ENCODE measurements around the gene PPP2R5A. TPM values are rescaled to one million over a fixed set of nuclear protein-coding genes. Genes with fewer than 3 reads are reported as not detected.

Gene PPP2R5A
- total RNA-seq, 2 experiments from 2014 or later, result 44.3 to 46.2 TPM

- no peak for TF ChIP-seq CTCF (IDR thresholded peaks at IDR 0.05)
- peaks cover 19% of the 10 kb centered on the region for H3K36me3 ChIP-seq (ENCODE audit: insufficient read depth, low read length)
Measured at GRCh38 chr1:212401838-212402582, 116.8 kb downstream of the PPP2R5A start.

GRCh38 chr1:212402666-212403321 is 117.6 kb downstream of the PPP2R5A start:
- CTCF ChIA-PET, result no interaction called here
- DNase-seq (no peak), ATAC-seq (ENCODE audit: poor library complexity) (no peak)
- intact Hi-C loops (cut with DNase I, micrococcal nuclease), result no loop called here
- peaks cover 88% of the 10 kb centered on the region for H3K36me3 Mint-ChIP-seq (ENCODE audit: low read depth)
- H3K4me3 ChIP-seq (ENCODE audit: low read length), result no peak overlapping the region
- no peak overlapping the region for H3K4me3 Mint-ChIP-seq
- no peak overlapping the region for H3K27ac Mint-ChIP-seq
- peaks cover 26% of the 10 kb centered on the region for H3K36me3 ChIP-seq (ENCODE audit: insufficient read depth, low read length)
- H3K9me3 ChIP-seq (ENCODE audit: control insufficient read depth in 1 of 2, insufficient read depth in 1 of 2, low read length in 2 of 2), result no peaks in the 10 kb centered on the region
- no peaks in the 10 kb centered on the region for H3K27me3 Mint-ChIP-seq
- peaks cover 2% of the 10 kb centered on the region for H3K9me3 Mint-ChIP-seq
- no peaks in the 10 kb centered on the region for H3K4me1 ChIP-seq (ENCODE audit: insufficient read depth, low read length)
- POLR2A ChIA-PET, result no interaction called here
- no peak for TF ChIP-seq CTCF (IDR thresholded peaks at IDR 0.05)
- peaks cover 5% of the 10 kb centered on the region for H3K4me1 Mint-ChIP-seq (ENCODE audit: low read depth)
- H3K27me3 ChIP-seq (ENCODE audit: control insufficient read depth in 1 of 2, insufficient read depth in 2 of 2, low read length in 2 of 2), result no peaks in the 10 kb centered on the region
- H3K27ac ChIP-seq (ENCODE audit: low read depth in 1 of 2, low read length in 2 of 2), result no peak overlapping the region

More at GRCh38 chr1:212401838-212402582, 116.8 kb downstream of the PPP2R5A start:
- Histone ChIP-seq H3K27me3 (ENCODE audit: control insufficient read depth in 1 of 2, insufficient read depth in 2 of 2, low read length in 2 of 2) (no peaks in the 10 kb centered on the region), H3K4me1 (ENCODE audit: insufficient read depth, low read length) (no peaks in the 10 kb centered on the region), H3K27ac (ENCODE audit: low read depth in 1 of 2, low read length in 2 of 2) (no peak overlapping the region), H3K4me3 (ENCODE audit: low read length) (no peak overlapping the region), H3K9me3 (ENCODE audit: control insufficient read depth in 1 of 2, insufficient read depth in 1 of 2, low read length in 2 of 2) (peaks cover 0 to under 1% of the 10 kb centered on the region in 2 experiments)
- H3K27ac Mint-ChIP-seq, result no peak overlapping the region
- no peaks in the 10 kb centered on the region for H3K27me3 Mint-ChIP-seq
- no peak overlapping the region for H3K4me3 Mint-ChIP-seq
- peaks cover 90% of the 10 kb centered on the region for H3K36me3 Mint-ChIP-seq (ENCODE audit: low read depth)
- peaks cover 5% of the 10 kb centered on the region for H3K9me3 Mint-ChIP-seq
- H3K4me1 Mint-ChIP-seq (ENCODE audit: low read depth), result peaks cover 5% of the 10 kb centered on the region
- intact Hi-C loops (cut with DNase I, micrococcal nuclease), result no loop called here
- POLR2A ChIA-PET, result no interaction called here
- CTCF ChIA-PET, result no interaction called here
- DNase-seq (no peak), ATAC-seq (ENCODE audit: poor library complexity) (no peak)

- H3K4me1 ChIP-seq (ENCODE audit: insufficient read depth, low read length), result peaks cover 27% of the 10 kb centered on the region
- H3K27ac ChIP-seq (ENCODE audit: low read depth in 1 of 2, low read length in 2 of 2), result no peak overlapping the region
- H3K27me3 ChIP-seq (ENCODE audit: control insufficient read depth in 1 of 2, insufficient read depth in 2 of 2, low read length in 2 of 2), result no peaks in the 10 kb centered on the region
- DNase-seq (no peak), ATAC-seq (ENCODE audit: poor library complexity) (no peak)
- POLR2A ChIA-PET, result interaction anchor here (0.6 kb wide), 1 partner anchor 427 kb away, joined by 6 read pairs; no protein-coding TSS in a partner anchor
- Mint-ChIP-seq H3K27ac (no peak overlapping the region), H3K4me1 (ENCODE audit: low read depth) (peaks cover 22% of the 10 kb centered on the region), H3K36me3 (ENCODE audit: low read depth) (peaks cover 69% of the 10 kb centered on the region), H3K9me3 (no peaks in the 10 kb centered on the region), H3K27me3 (no peaks in the 10 kb centered on the region), H3K4me3 (no peak overlapping the region)
- no peak for TF ChIP-seq CTCF (IDR thresholded peaks at IDR 0.05)
- peaks cover 51% of the 10 kb centered on the region for H3K36me3 ChIP-seq (ENCODE audit: insufficient read depth, low read length)
- H3K9me3 ChIP-seq (ENCODE audit: control insufficient read depth in 1 of 2, insufficient read depth in 1 of 2, low read length in 2 of 2), result no peaks in the 10 kb centered on the region
- no peak overlapping the region for H3K4me3 ChIP-seq (ENCODE audit: low read length)
- CTCF ChIA-PET, result no interaction called here
- intact Hi-C loops (cut with DNase I, micrococcal nuclease), result loop anchor here in 1 of 2 experiments (5.0 to 10.0 kb wide), 6 partner anchors 123 to 604 kb away; partner anchors contain the start of genes ANGEL2, FLVCR1, NSL1 and PPP2R5A
Measured at GRCh38 chr1:212410231-212410820, 125.1 kb downstream of the PPP2R5A start.

Other genes starting within 250 kb of the PPP2R5A start
- 1 to 10 TPM; 2.9 to 3.2 TPM for gene INTS7, start 249.9 kb upstream of the PPP2R5A start, total RNA-seq
- gene DTL, start 249.7 kb upstream of the PPP2R5A start, total RNA-seq, result under 1 TPM; 0.49 to 0.64 TPM
- 1 to 10 TPM; 1.8 to 2.1 TPM for gene PACC1, start 129.5 kb downstream of the PPP2R5A start, total RNA-seq
- 10 to 100 TPM; 21.2 to 22.4 TPM for gene NENF, start 147.5 kb downstream of the PPP2R5A start, total RNA-seq

Data from CD4-positive, alpha-beta T cell (primary cell).